Anterior cingulate cortex (tissue), 58 donors: ENCODE measurements around the gene TBX4.
A peak's percentile ranks its signal among the peaks of the same experiment; 100 is the strongest.

Experiments used
- DNase-seq, 58 donors: peaks; one replicate each; lab custom pipeline; 2025; lab: John Stamatoyannopoulos, UW

The TBX4 gene

GRCh38 chr17:61412143-61412859 lies 39.9 kb upstream of the TBX4 start:
- DNase-seq: peak in 53 of 58 donors; percentile 19 to 77 (median 64)

GRCh38 chr17:61412860-61413660 lies 39.2 kb upstream of the TBX4 start:
- DNase-seq: no peak

- no peak for DNase-seq
These were observed 38.5 kb upstream of the TBX4 start for GRCh38 chr17:61413661-61414126.

- DNase-seq: no peak
These were observed 37.9 kb upstream of the TBX4 start for GRCh38 chr17:61414141-61414935.

GRCh38 chr17:61414936-61415251 lies 37.3 kb upstream of the TBX4 start:
- no peak for DNase-seq

GRCh38 chr17:61415374-61416210 lies 36.6 kb upstream of the TBX4 start:
- DNase-seq: no peak

GRCh38 chr17:61416211-61416539 lies 36.0 kb upstream of the TBX4 start:
- no peak for DNase-seq

GRCh38 chr17:61416540-61417363 lies 35.5 kb upstream of the TBX4 start:
- DNase-seq: peak in 51 of 58 donors; percentile 17 to 79 (median 54)

- no peak for DNase-seq
These were observed 33.8 kb upstream of the TBX4 start for GRCh38 chr17:61418449-61418848.

- DNase-seq: no peak
These were observed 32.7 kb upstream of the TBX4 start for GRCh38 chr17:61419496-61420046.

GRCh38 chr17:61420052-61420451 lies 32.2 kb upstream of the TBX4 start:
- DNase-seq: no peak

- DNase-seq: no peak
These were observed 31.4 kb upstream of the TBX4 start for GRCh38 chr17:61420745-61421398.

- DNase-seq: no peak
These were observed 30.8 kb upstream of the TBX4 start for GRCh38 chr17:61421460-61421859.

GRCh38 chr17:61422116-61422799 lies 30.0 kb upstream of the TBX4 start:
- no peak for DNase-seq

- no peak for DNase-seq
These were observed 29.4 kb upstream of the TBX4 start for GRCh38 chr17:61422869-61423268.

GRCh38 chr17:61423967-61424649 lies 28.1 kb upstream of the TBX4 start:
- no peak for DNase-seq

GRCh38 chr17:61425682-61426481 lies 26.3 kb upstream of the TBX4 start:
- DNase-seq: no peak
